ENCODE measurements around the gene FOXP4. TPM values are rescaled to one million over a fixed set of nuclear protein-coding genes. Genes with fewer than 3 reads are reported as not detected.

FOXP4 gene
- total and polyA plus RNA-seq, 2 of the 13 experiments (the other 11 are each of a cell fraction or from before 2014, with no cell fraction given), result 11.0 to 12.4 TPM

GRCh38 chr6:41519305-41519744, 26.9 kb upstream of the FOXP4 start (continued):
- no peak for TF ChIP-seq CCAR2 (optimal IDR thresholded peaks at IDR 0.05; ENCODE audit: low read depth, low read length)
- TF ChIP-seq, protein P1, sequence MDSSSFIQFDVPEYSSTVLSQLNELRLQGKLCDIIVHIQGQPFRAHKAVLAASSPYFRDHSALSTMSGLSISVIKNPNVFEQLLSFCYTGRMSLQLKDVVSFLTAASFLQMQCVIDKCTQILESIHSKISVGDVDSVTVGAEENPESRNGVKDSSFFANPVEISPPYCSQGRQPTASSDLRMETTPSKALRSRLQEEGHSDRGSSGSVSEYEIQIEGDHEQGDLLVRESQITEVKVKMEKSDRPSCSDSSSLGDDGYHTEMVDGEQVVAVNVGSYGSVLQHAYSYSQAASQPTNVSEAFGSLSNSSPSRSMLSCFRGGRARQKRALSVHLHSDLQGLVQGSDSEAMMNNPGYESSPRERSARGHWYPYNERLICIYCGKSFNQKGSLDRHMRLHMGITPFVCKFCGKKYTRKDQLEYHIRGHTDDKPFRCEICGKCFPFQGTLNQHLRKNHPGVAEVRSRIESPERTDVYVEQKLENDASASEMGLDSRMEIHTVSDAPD (CRISPR knock-in tag; IDR thresholded peaks at IDR 0.05), result no peak
- TF ChIP-seq, protein P2, sequence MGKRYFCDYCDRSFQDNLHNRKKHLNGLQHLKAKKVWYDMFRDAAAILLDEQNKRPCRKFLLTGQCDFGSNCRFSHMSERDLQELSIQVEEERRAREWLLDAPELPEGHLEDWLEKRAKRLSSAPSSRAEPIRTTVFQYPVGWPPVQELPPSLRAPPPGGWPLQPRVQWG (CRISPR knock-in tag; IDR thresholded peaks at IDR 0.05; ENCODE audit: borderline replicate concordance, low read depth), result no peak
- no peak for TF ChIP-seq ZSCAN20 (CRISPR knock-in tag; IDR thresholded peaks at IDR 0.05; ENCODE audit: borderline replicate concordance)
- no peak for TF ChIP-seq HES4 (CRISPR knock-in tag; IDR thresholded peaks at IDR 0.05; ENCODE audit: borderline replicate concordance)
- no peak for TF ChIP-seq NR1H2 (CRISPR knock-in tag; IDR thresholded peaks at IDR 0.05; ENCODE audit: borderline replicate concordance, low read depth)
- TF ChIP-seq ZC3H4 (CRISPR knock-in tag; IDR thresholded peaks at IDR 0.05; ENCODE audit: borderline replicate concordance), result peak; percentile 29; the same call in 1 of the 2 replicates
- TF ChIP-seq IRF2 (CRISPR knock-in tag; IDR thresholded peaks at IDR 0.05), result no peak
- TF ChIP-seq, protein P3, sequence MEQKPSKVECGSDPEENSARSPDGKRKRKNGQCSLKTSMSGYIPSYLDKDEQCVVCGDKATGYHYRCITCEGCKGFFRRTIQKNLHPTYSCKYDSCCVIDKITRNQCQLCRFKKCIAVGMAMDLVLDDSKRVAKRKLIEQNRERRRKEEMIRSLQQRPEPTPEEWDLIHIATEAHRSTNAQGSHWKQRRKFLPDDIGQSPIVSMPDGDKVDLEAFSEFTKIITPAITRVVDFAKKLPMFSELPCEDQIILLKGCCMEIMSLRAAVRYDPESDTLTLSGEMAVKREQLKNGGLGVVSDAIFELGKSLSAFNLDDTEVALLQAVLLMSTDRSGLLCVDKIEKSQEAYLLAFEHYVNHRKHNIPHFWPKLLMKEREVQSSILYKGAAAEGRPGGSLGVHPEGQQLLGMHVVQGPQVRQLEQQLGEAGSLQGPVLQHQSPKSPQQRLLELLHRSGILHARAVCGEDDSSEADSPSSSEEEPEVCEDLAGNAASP (CRISPR knock-in tag; IDR thresholded peaks at IDR 0.05; ENCODE audit: borderline replicate concordance), result peak; percentile 63
- TF ChIP-seq AKNA (CRISPR knock-in tag; IDR thresholded peaks at IDR 0.05; ENCODE audit: borderline replicate concordance), result no peak
- no peak for TF ChIP-seq CBX2 (IDR thresholded peaks at IDR 0.05; ENCODE audit: low read depth, low read length)
- no peak for TF ChIP-seq CBX2 (CRISPR knock-in tag; IDR thresholded peaks at IDR 0.05; ENCODE audit: low read depth)
- TF ChIP-seq CBX5 (CRISPR knock-in tag; IDR thresholded peaks at IDR 0.05; ENCODE audit: borderline replicate concordance), result peak; percentile 76
- TF ChIP-seq, protein P4, sequence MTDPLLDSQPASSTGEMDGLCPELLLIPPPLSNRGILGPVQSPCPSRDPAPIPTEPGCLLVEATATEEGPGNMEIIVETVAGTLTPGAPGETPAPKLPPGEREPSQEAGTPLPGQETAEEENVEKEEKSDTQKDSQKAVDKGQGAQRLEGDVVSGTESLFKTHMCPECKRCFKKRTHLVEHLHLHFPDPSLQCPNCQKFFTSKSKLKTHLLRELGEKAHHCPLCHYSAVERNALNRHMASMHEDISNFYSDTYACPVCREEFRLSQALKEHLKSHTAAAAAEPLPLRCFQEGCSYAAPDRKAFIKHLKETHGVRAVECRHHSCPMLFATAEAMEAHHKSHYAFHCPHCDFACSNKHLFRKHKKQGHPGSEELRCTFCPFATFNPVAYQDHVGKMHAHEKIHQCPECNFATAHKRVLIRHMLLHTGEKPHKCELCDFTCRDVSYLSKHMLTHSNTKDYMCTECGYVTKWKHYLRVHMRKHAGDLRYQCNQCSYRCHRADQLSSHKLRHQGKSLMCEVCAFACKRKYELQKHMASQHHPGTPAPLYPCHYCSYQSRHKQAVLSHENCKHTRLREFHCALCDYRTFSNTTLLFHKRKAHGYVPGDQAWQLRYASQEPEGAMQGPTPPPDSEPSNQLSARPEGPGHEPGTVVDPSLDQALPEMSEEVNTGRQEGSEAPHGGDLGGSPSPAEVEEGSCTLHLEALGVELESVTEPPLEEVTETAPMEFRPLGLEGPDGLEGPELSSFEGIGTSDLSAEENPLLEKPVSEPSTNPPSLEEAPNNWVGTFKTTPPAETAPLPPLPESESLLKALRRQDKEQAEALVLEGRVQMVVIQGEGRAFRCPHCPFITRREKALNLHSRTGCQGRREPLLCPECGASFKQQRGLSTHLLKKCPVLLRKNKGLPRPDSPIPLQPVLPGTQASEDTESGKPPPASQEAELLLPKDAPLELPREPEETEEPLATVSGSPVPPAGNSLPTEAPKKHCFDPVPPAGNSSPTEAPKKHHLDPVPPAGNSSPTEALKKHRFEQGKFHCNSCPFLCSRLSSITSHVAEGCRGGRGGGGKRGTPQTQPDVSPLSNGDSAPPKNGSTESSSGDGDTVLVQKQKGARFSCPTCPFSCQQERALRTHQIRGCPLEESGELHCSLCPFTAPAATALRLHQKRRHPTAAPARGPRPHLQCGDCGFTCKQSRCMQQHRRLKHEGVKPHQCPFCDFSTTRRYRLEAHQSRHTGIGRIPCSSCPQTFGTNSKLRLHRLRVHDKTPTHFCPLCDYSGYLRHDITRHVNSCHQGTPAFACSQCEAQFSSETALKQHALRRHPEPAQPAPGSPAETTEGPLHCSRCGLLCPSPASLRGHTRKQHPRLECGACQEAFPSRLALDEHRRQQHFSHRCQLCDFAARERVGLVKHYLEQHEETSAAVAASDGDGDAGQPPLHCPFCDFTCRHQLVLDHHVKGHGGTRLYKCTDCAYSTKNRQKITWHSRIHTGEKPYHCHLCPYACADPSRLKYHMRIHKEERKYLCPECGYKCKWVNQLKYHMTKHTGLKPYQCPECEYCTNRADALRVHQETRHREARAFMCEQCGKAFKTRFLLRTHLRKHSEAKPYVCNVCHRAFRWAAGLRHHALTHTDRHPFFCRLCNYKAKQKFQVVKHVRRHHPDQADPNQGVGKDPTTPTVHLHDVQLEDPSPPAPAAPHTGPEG (CRISPR knock-in tag; IDR thresholded peaks at IDR 0.05), result no peak

All from HepG2 (cell line).